Activated naive CD8-positive, alpha-beta T cell treated with anti-CD3 and anti-CD28 coated beads, Interleukin-2, amount 50 U/mL, for 24 hours (primary cell): ENCODE data around the gene CDKAL1.
"Not testable (repeated sequence)": the region's sequence is repeated elsewhere in the genome, so short reads cannot be mapped to it uniquely, and the experiment has no call there.

Experiments
- ATAC-seq: fragments of 150-1000 bp; cut with Tn5 transposase; one replicate; pipeline ENCODE4 v1.10.0; 2021
- DNase-seq: peaks from one replicate; pipeline ENCODE4 v3.0.0; 2021
- H3K27ac Mint-ChIP-seq: one replicate; pipeline ENCODE4 v1.8.0; 2021; ENCODE audit warnings: mild to moderate bottlenecking, mixed read lengths
- H3K27me3 Mint-ChIP-seq: one replicate; pipeline ENCODE4 v1.8.0; 2021; ENCODE audit warnings: mixed read lengths
- H3K36me3 Mint-ChIP-seq: one replicate; pipeline ENCODE4 v1.8.0; 2021; ENCODE audit warnings: low read depth, mixed read lengths
- H3K4me1 Mint-ChIP-seq: one replicate; pipeline ENCODE4 v1.8.0; 2021; ENCODE audit warnings: mixed read lengths
- H3K4me3 Mint-ChIP-seq: one replicate; pipeline ENCODE4 v1.8.0; 2021; ENCODE audit warnings: mild to moderate bottlenecking, moderate library complexity, mixed read lengths
- H3K9me3 Mint-ChIP-seq: one replicate; pipeline ENCODE4 v1.8.0; 2021; ENCODE audit warnings: mixed read lengths

The CDKAL1 gene

GRCh38 chr6:20534295-20535262 is at the start of gene CDKAL1:
TSS of gene CDKAL1 (plus strand) at chr6:20534457. CDS start at chr6:20546351, 11,894 bp downstream.
- H3K4me1 Mint-ChIP-seq, result peaks cover 42% of the 10 kb centered on the region
- peaks cover 3% of the 10 kb centered on the region for H3K27me3 Mint-ChIP-seq
- H3K9me3 Mint-ChIP-seq, result no peaks in the 10 kb centered on the region
- peak within 1 kb of the TSS; percentile 99 for H3K27ac Mint-ChIP-seq
- H3K4me3 Mint-ChIP-seq, result peak within 1 kb of the TSS; percentile 98
- peaks cover 22% of the 10 kb centered on the region for H3K36me3 Mint-ChIP-seq
- ATAC-seq, result peak; percentile 83
- peak; percentile 88 for DNase-seq

DNA sequence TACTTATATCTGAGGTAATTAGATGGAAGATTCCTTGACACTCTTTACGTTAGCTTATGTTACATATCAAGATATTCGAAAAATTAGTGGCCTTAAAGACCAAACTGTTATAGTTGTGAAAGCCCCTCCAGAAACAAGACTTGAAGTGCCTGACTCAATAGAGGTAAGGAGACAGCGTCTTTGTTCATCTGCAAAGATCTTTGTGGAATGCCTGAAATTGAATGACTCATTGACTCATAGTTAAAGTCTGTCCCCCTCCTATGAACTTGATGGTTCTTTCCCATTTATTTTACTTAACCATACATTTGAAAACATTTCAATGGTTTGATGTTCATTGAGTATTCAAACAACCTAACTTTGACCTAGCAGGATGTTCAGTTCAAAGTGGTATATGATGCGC is 47.6 kb upstream of the CDKAL1 start:
- no peak overlapping the region for H3K27ac Mint-ChIP-seq

DNA sequence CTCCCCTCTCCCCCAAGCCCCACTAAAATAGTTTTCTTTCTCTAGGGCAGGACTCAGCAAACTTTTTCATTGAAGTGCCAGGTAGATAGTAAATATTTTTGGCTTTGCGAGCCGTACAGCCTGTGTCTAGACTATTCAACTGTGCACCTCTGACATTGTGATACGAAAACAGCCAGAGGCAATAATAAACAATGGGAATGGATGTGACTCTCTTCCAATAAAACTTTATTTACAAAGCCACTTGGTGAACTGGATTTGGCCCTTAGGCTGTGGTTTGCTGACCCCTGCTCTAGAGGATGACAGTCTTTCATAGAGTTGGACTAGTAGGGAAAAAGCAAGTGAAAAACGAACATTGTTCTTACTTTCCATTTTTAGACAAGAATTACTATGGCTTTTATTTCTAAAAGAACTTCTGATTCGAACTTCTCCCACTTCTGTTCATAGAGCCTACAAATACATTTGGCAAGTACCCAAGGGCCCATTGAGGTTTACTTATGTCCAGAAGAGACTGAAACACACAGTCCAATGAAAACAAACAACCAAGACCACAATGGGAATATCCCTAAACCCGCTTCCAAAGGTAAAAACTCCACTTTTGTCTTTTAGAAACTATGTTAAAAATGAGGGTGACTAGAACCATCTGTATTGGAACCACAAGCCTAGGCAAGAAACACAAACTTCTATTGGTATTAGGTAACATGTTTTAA is 46.4 kb upstream of the CDKAL1 start:
- peaks cover 49% of the 10 kb centered on the region for H3K36me3 Mint-ChIP-seq
- no peak overlapping the region for H3K27ac Mint-ChIP-seq
- no peaks in the 10 kb centered on the region for H3K9me3 Mint-ChIP-seq
- H3K27me3 Mint-ChIP-seq, result no peaks in the 10 kb centered on the region
- no peak for ATAC-seq
- DNase-seq, result no peak
- peaks cover 3% of the 10 kb centered on the region for H3K4me1 Mint-ChIP-seq
- no peak overlapping the region for H3K4me3 Mint-ChIP-seq

More for the DNA sequence above, 47.6 kb upstream of the CDKAL1 start:
- Mint-ChIP-seq H3K4me1 (peaks cover 3% of the 10 kb centered on the region), H3K4me3 (no peak overlapping the region), H3K27me3 (no peaks in the 10 kb centered on the region), H3K36me3 (peaks cover 58% of the 10 kb centered on the region), H3K9me3 (no peaks in the 10 kb centered on the region)
- ATAC-seq, result no peak
- no peak for DNase-seq

- no peaks in the 10 kb centered on the region for H3K27me3 Mint-ChIP-seq
- DNase-seq, result no peak
- no peak for ATAC-seq
- H3K27ac Mint-ChIP-seq, result no peak overlapping the region
- H3K36me3 Mint-ChIP-seq, result peaks cover 38% of the 10 kb centered on the region
- H3K4me3 Mint-ChIP-seq, result no peak overlapping the region
- H3K9me3 Mint-ChIP-seq, result no peaks in the 10 kb centered on the region
- H3K4me1 Mint-ChIP-seq, result peaks cover 3% of the 10 kb centered on the region
Observed at GRCh38 chr6:20490591-20490990, 43.7 kb upstream of the CDKAL1 start.

DNA sequence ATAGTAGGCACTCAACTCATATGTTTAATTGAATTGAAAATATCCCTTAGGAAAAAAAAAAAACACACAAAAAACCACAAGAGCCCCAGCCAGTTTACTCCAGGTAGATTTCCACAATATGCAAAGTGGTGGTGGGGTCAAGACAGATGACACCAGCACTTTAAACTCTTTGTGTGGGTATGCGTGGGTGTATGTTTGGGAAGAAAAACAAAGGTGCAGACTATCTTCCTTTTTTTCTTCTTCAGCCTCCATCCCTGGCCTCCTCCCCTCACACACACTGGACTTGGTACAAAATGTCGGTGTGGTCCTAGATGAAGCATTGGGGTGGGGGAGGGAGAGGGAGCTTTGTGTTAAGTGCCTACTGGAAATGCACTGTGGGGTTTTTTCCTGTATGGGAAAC is 42.2 kb upstream of the CDKAL1 start:
- Mint-ChIP-seq H3K27me3 (no peaks in the 10 kb centered on the region), H3K36me3 (peaks cover 26% of the 10 kb centered on the region), H3K27ac (no peak overlapping the region), H3K4me1 (no peaks in the 10 kb centered on the region), H3K9me3 (no peaks in the 10 kb centered on the region), H3K4me3 (no peak overlapping the region)
- ATAC-seq (no peak), DNase-seq (no peak)

- H3K27me3 Mint-ChIP-seq, result no peaks in the 10 kb centered on the region
- no peaks in the 10 kb centered on the region for H3K4me1 Mint-ChIP-seq
- ATAC-seq (no peak), DNase-seq (no peak)
- no peaks in the 10 kb centered on the region for H3K9me3 Mint-ChIP-seq
- no peak overlapping the region for H3K27ac Mint-ChIP-seq
- no peak overlapping the region for H3K4me3 Mint-ChIP-seq
- H3K36me3 Mint-ChIP-seq, result peaks cover 2% of the 10 kb centered on the region
Observed at GRCh38 chr6:20497216-20498040, 36.8 kb upstream of the CDKAL1 start.

GRCh38 chr6:20498041-20498385 is 36.2 kb upstream of the CDKAL1 start:
- Mint-ChIP-seq H3K4me1 (no peaks in the 10 kb centered on the region), H3K36me3 (peaks cover 2% of the 10 kb centered on the region), H3K4me3 (no peak overlapping the region), H3K27ac (no peak overlapping the region), H3K9me3 (no peaks in the 10 kb centered on the region), H3K27me3 (no peaks in the 10 kb centered on the region)
- ATAC-seq (no peak), DNase-seq (no peak)

DNA sequence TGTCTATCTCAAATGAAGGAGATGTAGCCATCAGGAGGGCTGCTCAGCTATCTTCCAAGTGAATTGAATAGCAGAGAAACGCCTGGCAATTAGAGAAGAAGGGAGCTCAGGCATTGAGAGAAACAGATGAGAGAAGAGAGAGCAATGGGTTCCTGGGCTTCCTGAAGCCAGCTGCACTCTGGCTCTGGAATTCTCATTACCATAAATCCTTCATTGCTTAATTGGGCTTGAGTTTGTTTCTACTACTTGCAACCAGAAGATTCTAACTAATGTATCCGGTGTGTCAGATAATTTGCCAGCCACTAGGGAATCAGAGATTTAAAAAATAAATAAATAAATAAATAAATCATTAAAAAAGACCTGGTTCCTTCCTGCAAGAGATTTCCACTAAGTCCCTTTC is 25.0 kb upstream of the CDKAL1 start:
- Mint-ChIP-seq H3K4me1 (no peaks in the 10 kb centered on the region), H3K4me3 (no peak overlapping the region), H3K27ac (no peak overlapping the region), H3K27me3 (no peaks in the 10 kb centered on the region), H3K36me3 (no peaks in the 10 kb centered on the region), H3K9me3 (no peaks in the 10 kb centered on the region)
- DNase-seq, result no peak
- ATAC-seq, result no peak

DNA sequence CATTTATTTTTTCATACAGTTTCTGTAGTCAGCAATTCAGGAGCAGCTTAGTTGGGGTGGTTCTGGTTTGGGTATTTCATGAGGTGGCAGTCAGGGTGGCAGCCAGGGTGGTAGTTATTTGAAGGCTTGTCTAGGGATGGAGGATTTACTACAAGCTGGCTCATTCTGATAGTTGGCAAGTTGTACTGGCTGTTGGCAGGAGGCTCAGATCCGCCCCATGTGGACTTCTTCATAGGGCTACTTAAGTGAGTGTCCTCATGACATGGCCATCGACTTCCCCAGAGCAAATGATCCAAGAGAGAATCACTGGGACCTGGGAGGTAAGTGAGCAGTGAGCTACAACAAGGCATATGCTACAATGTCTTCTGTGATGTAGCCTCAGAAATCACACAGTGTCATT is 22.4 kb upstream of the CDKAL1 start:
- no peaks in the 10 kb centered on the region for H3K36me3 Mint-ChIP-seq
- ATAC-seq, result no peak
- no peak overlapping the region for H3K4me3 Mint-ChIP-seq
- H3K9me3 Mint-ChIP-seq, result no peaks in the 10 kb centered on the region
- H3K4me1 Mint-ChIP-seq, result no peaks in the 10 kb centered on the region
- DNase-seq, result no peak
- H3K27me3 Mint-ChIP-seq, result no peaks in the 10 kb centered on the region
- H3K27ac Mint-ChIP-seq, result no peak overlapping the region

- not testable (repeated sequence) for H3K4me3 Mint-ChIP-seq
Observed at GRCh38 chr6:20525208-20525607, 9.0 kb upstream of the CDKAL1 start.

DNA sequence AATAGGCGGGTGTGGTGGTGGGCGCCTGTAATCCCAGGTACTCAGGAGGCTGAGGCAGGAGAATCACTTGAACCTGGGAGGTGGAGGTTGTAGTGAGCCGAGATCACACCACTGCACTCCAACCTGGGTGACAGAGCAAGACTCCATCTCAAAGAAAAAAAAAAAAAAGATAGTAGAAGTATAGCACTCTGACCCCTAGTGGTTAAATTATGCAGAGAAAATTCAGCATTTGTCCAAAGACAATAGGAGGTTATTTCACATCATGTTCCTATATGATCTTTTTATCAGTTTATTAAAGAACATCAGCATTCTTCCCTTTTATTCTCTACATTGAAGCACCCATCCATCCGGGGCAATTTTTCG is 5.2 kb upstream of the CDKAL1 start:
- not testable (repeated sequence) for H3K36me3 Mint-ChIP-seq, H3K9me3 Mint-ChIP-seq, H3K4me3 Mint-ChIP-seq, H3K27me3 Mint-ChIP-seq, DNase-seq, H3K27ac Mint-ChIP-seq
- H3K4me1 Mint-ChIP-seq, result peaks cover 14% of the 10 kb centered on the region
- peak; percentile 56 for ATAC-seq

More at GRCh38 chr6:20525208-20525607, 9.0 kb upstream of the CDKAL1 start:
- not testable (repeated sequence) for H3K27ac Mint-ChIP-seq, ATAC-seq, DNase-seq, H3K27me3 Mint-ChIP-seq, H3K9me3 Mint-ChIP-seq, H3K36me3 Mint-ChIP-seq
- H3K4me1 Mint-ChIP-seq, result peaks cover 12% of the 10 kb centered on the region

DNA sequence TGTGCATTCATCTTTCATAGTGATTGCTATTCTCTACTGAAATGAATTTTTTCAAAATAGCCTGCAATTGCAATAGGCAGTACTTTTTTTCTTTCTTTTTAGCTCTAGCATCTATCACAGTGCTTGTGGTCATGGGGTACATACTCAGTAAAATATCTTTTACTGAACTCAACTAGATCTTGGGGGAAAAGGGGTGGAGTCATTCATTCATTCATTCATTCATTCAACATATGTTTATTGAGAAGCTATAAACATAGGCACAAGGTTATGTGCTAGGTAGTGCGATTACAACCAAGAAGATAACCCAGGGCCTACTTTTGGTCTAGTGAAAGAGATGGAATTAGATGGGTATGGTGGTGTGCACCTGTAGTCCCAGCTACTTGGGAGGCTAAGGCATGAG is 1.4 kb upstream of the CDKAL1 start:
- DNase-seq, result no peak
- peaks cover 40% of the 10 kb centered on the region for H3K4me1 Mint-ChIP-seq
- ATAC-seq, result no peak
- H3K27me3 Mint-ChIP-seq, result peaks cover 3% of the 10 kb centered on the region
- peaks cover 16% of the 10 kb centered on the region for H3K36me3 Mint-ChIP-seq
- H3K9me3 Mint-ChIP-seq, result no peaks in the 10 kb centered on the region
- no peak overlapping the region for H3K4me3 Mint-ChIP-seq
- H3K27ac Mint-ChIP-seq, result no peak overlapping the region

- Mint-ChIP-seq H3K4me3 (peak overlapping the region; percentile 98), H3K27me3 (peaks cover 3% of the 10 kb centered on the region), H3K27ac (peak overlapping the region; percentile 99), H3K4me1 (peaks cover 43% of the 10 kb centered on the region), H3K36me3 (peaks cover 19% of the 10 kb centered on the region), H3K9me3 (no peaks in the 10 kb centered on the region)
- ATAC-seq (no peak), DNase-seq (peak; percentile 13)
Observed at GRCh38 chr6:20533746-20534294, 437 bp upstream of the CDKAL1 start.

GRCh38 chr6:20538131-20538662 is 3.9 kb downstream of the CDKAL1 start:
- H3K27me3 Mint-ChIP-seq, result peaks cover 2% of the 10 kb centered on the region
- H3K4me3 Mint-ChIP-seq, result no peak overlapping the region
- H3K9me3 Mint-ChIP-seq, result no peaks in the 10 kb centered on the region
- no peak overlapping the region for H3K27ac Mint-ChIP-seq
- ATAC-seq (no peak), DNase-seq (no peak)
- H3K4me1 Mint-ChIP-seq, result peaks cover 58% of the 10 kb centered on the region
- H3K36me3 Mint-ChIP-seq, result peaks cover 39% of the 10 kb centered on the region
